Adrenal gland (tissue), 12 donors: ENCODE measurements around the gene SYCE3. TPM values are rescaled to one million over a fixed set of nuclear protein-coding genes. Genes with fewer than 3 reads are reported as not detected.
A peak's percentile ranks its signal among the peaks of the same experiment; 100 is the strongest.

Experiments
- DNase-seq, 7 donors: peaks; one replicate each; pipeline ENCODE4 v3.0.0-alpha.2; 2019 to 2020
- H3K27ac ChIP-seq, 5 donors: fragments of 200-600 bp; sonication (generic) in 4 of 5; 1 replicate in 3 of 5; 2 replicates in 2 of 5; pipeline versions ENCODE4 v1.5.1 to v1.8.0; 2016 to 2020; ENCODE audit warnings: mild to moderate bottlenecking in 1 of 5
- H3K27me3 ChIP-seq: fragments of 200-600 bp; 2 replicates; pipeline ENCODE4 v1.8.0; 2021
- H3K36me3 ChIP-seq, 2 donors: fragments of 200-600 bp; replicated peaks in 1 of 2; 1 replicate in 1 of 2; 2 replicates in 1 of 2; pipeline versions ENCODE4 v1.5.1 to v1.8.0; 2018 to 2022
- H3K4me1 ChIP-seq, 2 donors: fragments of 200-600 bp; replicated peaks in 1 of 2; 1 replicate in 1 of 2; 2 replicates in 1 of 2; pipeline versions ENCODE4 v1.5.1 to v1.8.0; 2018 to 2021
- H3K4me3 ChIP-seq, 4 donors: fragments of 200-600 bp; sonication (generic) in 3 of 4; one replicate each; pipeline ENCODE4 v1.5.1; 2016 to 2018
- H3K9me3 ChIP-seq, 3 donors: fragments of 200-600 bp; sonication (generic) in 1 of 3; replicated peaks in 1 of 3; 1 replicate in 2 of 3; 2 replicates in 1 of 3; pipeline versions ENCODE4 v1.5.1 to v1.8.0; 2016 to 2021
- CTCF ChIP-seq, 6 experiments: fragments of 450-650 bp in 4 of 6; fragments of 200-600 bp in 2 of 6; sonication (generic) in 1 of 6; IDR thresholded peaks; 1 replicate in 5 of 6; 2 replicates in 1 of 6; pipeline versions ENCODE4 v1.5.1 to v1.8.0; 2016 to 2021; ENCODE audit warnings: antibody characterized with exemption in 6 of 6, mild to moderate bottlenecking in 2 of 6, moderate library complexity in 1 of 6
- POLR2A ChIP-seq, 2 donors: fragments of 450-650 bp; IDR thresholded peaks; one replicate each; pipeline ENCODE4 v1.6.1; 2017; ENCODE audit warnings: antibody characterized with exemption in 2 of 2, mild to moderate bottlenecking in 2 of 2, moderate library complexity in 1 of 2
- WGBS, 4 donors: extraction: QIAGEN DNeasy Blood & Tissue Kit in 2 of 4; methylation state at CpG; one replicate each; pipeline versions ENCODE4 v1.1.5 to v1.1.7; 2013 to 2017; 5-methylcytosine and 5-hydroxymethylcytosine counted together
- intact Hi-C, 2 donors: fragments of 100-400 bp; cut with DNase I; formaldehyde crosslinking; loops; one replicate each; pipeline versions ENCODE4 v1.14.1 to v1.15.0; 2022 to 2023
- polyA plus RNA-seq, 3 donors: library from polyadenylated mRNA; stranded (reverse); fragments of 200-250 nt in 2 of 3; fragments of 350-450 nt in 1 of 3; fragmentation: Illumina TruSeq in 1 of 3; extraction: RNeasy Lipid Tissue Mini Kit (QIAGEN cat#74804) in 1 of 3; gene quantifications; one replicate each; pipeline ENCODE4 v1.2.3, GENCODE V29; 2013 to 2014
- total RNA-seq, 9 donors: library from RNA; depleted of rRNA in 4 of 9; stranded (reverse); fragments of >200 nt in 4 of 9; fragments of 120-200 nt in 1 of 9; fragmentation: NEBNext Ultra II Directional in 1 of 9; extraction: Animal tissue kit (Norgen Biotek cat#: 25700) in 1 of 9; gene quantifications; one replicate each; pipeline versions ENCODE4 v1.1.0 to v1.2.4, GENCODE V29; 2013 to 2023
- donor health status: healthy with polysubstance abuse.
- donor health status: Bipolar disorder and iron deficiency.
- donor health status: DM: yes; HTN: yes; CAD: no.
- donor health status: DM: no; HTN: no; CAD: no.
- donor health status: DM: no; HTN: no; CAD: no.
- donor health status: DM: yes; HTN: yes; CAD: no.

The SYCE3 gene
- total and polyA plus RNA-seq, 12 donors: 0.57 to 7.2 (median 0.87) TPM; not detected in 5

- H3K9me3 ChIP-seq: no peaks in the 10 kb centered on the region
- intact Hi-C loops: no loop called here
- no peaks in the 10 kb centered on the region for H3K36me3 ChIP-seq
- H3K27ac ChIP-seq: peak overlapping the region in 4 of 5 donors; percentile 8 to 95 (median 50)
- peaks cover 17 to 21% of the 10 kb centered on the region in 2 donors for H3K4me1 ChIP-seq
- TF ChIP-seq POLR2A (IDR thresholded peaks at IDR 0.05): no peak
- no peak for TF ChIP-seq CTCF (IDR thresholded peaks at IDR 0.05)
- no peak overlapping the region for H3K4me3 ChIP-seq
- H3K27me3 ChIP-seq: no peaks in the 10 kb centered on the region
- no peak for DNase-seq
- 73 to 84% (median 79%) methylated on average over 19 of the region's 19 CpGs for WGBS, 4 donors
These were observed 29.6 kb downstream of the SYCE3 start for GRCh38 chr22:50532824-50533796.

- Histone ChIP-seq H3K36me3 (no peaks in the 10 kb centered on the region), H3K27ac (peak overlapping the region; percentile 37 to 95 (median 77)), H3K4me3 (peak overlapping the region in 2 of 4 donors; percentile 12 to 69), H3K4me1 (peaks cover 17 to 21% of the 10 kb centered on the region in 2 donors), H3K9me3 (no peaks in the 10 kb centered on the region), H3K27me3 (no peaks in the 10 kb centered on the region)
- TF ChIP-seq CTCF (IDR thresholded peaks at IDR 0.05): no peak
- TF ChIP-seq POLR2A (IDR thresholded peaks at IDR 0.05): peak in 1 of 2 donors; percentile 17
- peak; percentile 65 to 84 (median 78) for DNase-seq
- WGBS, 4 donors: 2 to 5% (median 3%) methylated on average over 14 to 56 of the region's 56 CpGs
- intact Hi-C loops: no loop called here
These were observed 30.6 kb downstream of the SYCE3 start for GRCh38 chr22:50531962-50532674.

- intact Hi-C loops: no loop called here
These were observed 31.2 kb downstream of the SYCE3 start for GRCh38 chr22:50531546-50531961.

More at GRCh38 chr22:50531546-50531961, 31.2 kb downstream of the SYCE3 start:
- Histone ChIP-seq H3K27ac (peak overlapping the region; percentile 77 to 95 (median 89)), H3K4me3 (peak overlapping the region in 3 of 4 donors; percentile 28 to 69 (median 33)), H3K27me3 (no peaks in the 10 kb centered on the region), H3K36me3 (no peaks in the 10 kb centered on the region), H3K9me3 (no peaks in the 10 kb centered on the region), H3K4me1 (peaks cover 20 to 25% of the 10 kb centered on the region in 2 donors)
- peak in 5 of 7 donors; percentile 48 to 62 (median 60) for DNase-seq
- TF ChIP-seq CTCF (IDR thresholded peaks at IDR 0.05) (no peak), POLR2A (IDR thresholded peaks at IDR 0.05) (no peak)
- WGBS, 4 donors: 0 to 2% (median 1%) methylated on average over 5 to 44 of the region's 44 CpGs
